ENCODE results near the gene ESAM. TPM values are rescaled to one million over a fixed set of nuclear protein-coding genes. Genes with fewer than 3 reads are reported as not detected.

Gene ESAM
- polyA plus RNA-seq, 1 experiment = 0.06 TPM

GRCh38 chr11:124753205-124753604 is 8.9 kb downstream of the ESAM start:
- Histone ChIP-seq H3K9me3 (ENCODE audit: control insufficient read depth, insufficient read depth, low read length) (no peaks in the 10 kb centered on the region), H3K4me3 (ENCODE audit: low read depth, low read length) (no peak overlapping the region), H3K27ac (ENCODE audit: low read depth, low read length) (no peak overlapping the region), H3K27me3 (ENCODE audit: control insufficient read depth, insufficient read depth, low read length) (peaks cover 11% of the 10 kb centered on the region)
- DNase-seq (ENCODE audit: low read depth, low spot score) = no peak
- TF ChIP-seq CTCF (IDR thresholded peaks at IDR 0.05; ENCODE audit: low read depth, low read length) = no peak
- ChIA-PET POLR2A (no interaction called here), CTCF (interaction anchor here (0.5 to 2.8 kb wide), 6 partner anchors 10 to 123 kb away, joined by 3 to 19 read pairs (median 8); partner anchors contain the start of gene ESAM)

GRCh38 chr11:124752471-124753102 is 9.5 kb downstream of the ESAM start:
- ChIA-PET POLR2A (no interaction called here), CTCF (interaction anchor here (1.2 to 2.8 kb wide), 6 partner anchors 11 to 124 kb away, joined by 3 to 19 read pairs (median 8); partner anchors contain the start of gene ESAM)
- Histone ChIP-seq H3K27ac (ENCODE audit: low read depth, low read length) (no peak overlapping the region), H3K4me3 (ENCODE audit: low read depth, low read length) (no peak overlapping the region), H3K27me3 (ENCODE audit: control insufficient read depth, insufficient read depth, low read length) (peaks cover 11% of the 10 kb centered on the region), H3K9me3 (ENCODE audit: control insufficient read depth, insufficient read depth, low read length) (no peaks in the 10 kb centered on the region)
- DNase-seq (ENCODE audit: low read depth, low spot score) = no peak
- TF ChIP-seq CTCF (IDR thresholded peaks at IDR 0.05; ENCODE audit: low read depth, low read length) = no peak

- peaks cover 8% of the 10 kb centered on the region for H3K27me3 ChIP-seq (ENCODE audit: control insufficient read depth, insufficient read depth, low read length)
- TF ChIP-seq CTCF (IDR thresholded peaks at IDR 0.05; ENCODE audit: low read depth, low read length) = no peak
- ChIA-PET CTCF (interaction anchor here (0.8 to 2.8 kb wide), 7 partner anchors 11 to 108 kb away, joined by 4 to 19 read pairs (median 8); partner anchors contain the start of genes ESAM and NRGN), POLR2A (no interaction called here)
- H3K4me3 ChIP-seq (ENCODE audit: low read depth, low read length) = no peak within 1 kb of the TSS
- H3K27ac ChIP-seq (ENCODE audit: low read depth, low read length) = no peak within 1 kb of the TSS
- no peak for DNase-seq (ENCODE audit: low read depth, low spot score)
- no peaks in the 10 kb centered on the region for H3K9me3 ChIP-seq (ENCODE audit: control insufficient read depth, insufficient read depth, low read length)
These were observed 10.2 kb downstream of the ESAM start, which contains the start of gene VSIG2 for GRCh38 chr11:124751741-124752470. VSIG2 (minus strand) TSS chr11:124752255; CDS start chr11:124752137, 118 bp downstream.

GRCh38 chr11:124751391-124751740 is 10.7 kb downstream of the ESAM start:
- DNase-seq (ENCODE audit: low read depth, low spot score) = no peak
- no peak for TF ChIP-seq CTCF (IDR thresholded peaks at IDR 0.05; ENCODE audit: low read depth, low read length)
- no peak overlapping the region for H3K4me3 ChIP-seq (ENCODE audit: low read depth, low read length)
- peaks cover 8% of the 10 kb centered on the region for H3K27me3 ChIP-seq (ENCODE audit: control insufficient read depth, insufficient read depth, low read length)
- CTCF ChIA-PET = interaction anchor here (0.8 to 2.8 kb wide), 5 partner anchors 11 to 107 kb away, joined by 3 to 16 read pairs (median 4); partner anchors contain the start of gene NRGN
- no peak overlapping the region for H3K27ac ChIP-seq (ENCODE audit: low read depth, low read length)
- POLR2A ChIA-PET = no interaction called here
- H3K9me3 ChIP-seq (ENCODE audit: control insufficient read depth, insufficient read depth, low read length) = no peaks in the 10 kb centered on the region

GRCh38 chr11:124749912-124750311 is 12.2 kb downstream of the ESAM start:
- Histone ChIP-seq H3K4me3 (ENCODE audit: low read depth, low read length) (no peak overlapping the region), H3K27me3 (ENCODE audit: control insufficient read depth, insufficient read depth, low read length) (peaks cover 8% of the 10 kb centered on the region), H3K9me3 (ENCODE audit: control insufficient read depth, insufficient read depth, low read length) (peaks cover 3% of the 10 kb centered on the region; the same call in 1 of the 2 replicates), H3K27ac (ENCODE audit: low read depth, low read length) (no peak overlapping the region)
- DNase-seq (ENCODE audit: low read depth, low spot score) = no peak
- no peak for TF ChIP-seq CTCF (IDR thresholded peaks at IDR 0.05; ENCODE audit: low read depth, low read length)
- ChIA-PET CTCF (interaction anchor here (1.2 to 1.7 kb wide), 2 partner anchors 10 to 14 kb away, joined by 4 to 7 read pairs; partner anchors contain the start of gene NRGN), POLR2A (no interaction called here)

Data from AG04450 (cell line).